HG03521 (cell line): ENCODE results near the gene IL24.
A peak's percentile ranks its signal among the peaks of the same experiment; 100 is the strongest.

Experiments used
- ATAC-seq: cut with Tn5 transposase; IDR thresholded peaks from one replicate; pipeline ENCODE4 v1.9.1; 2021; ENCODE audit warnings: mild to moderate bottlenecking, moderate library complexity; ENCODE audit not compliant: unreplicated experiment

The IL24 gene

DNA sequence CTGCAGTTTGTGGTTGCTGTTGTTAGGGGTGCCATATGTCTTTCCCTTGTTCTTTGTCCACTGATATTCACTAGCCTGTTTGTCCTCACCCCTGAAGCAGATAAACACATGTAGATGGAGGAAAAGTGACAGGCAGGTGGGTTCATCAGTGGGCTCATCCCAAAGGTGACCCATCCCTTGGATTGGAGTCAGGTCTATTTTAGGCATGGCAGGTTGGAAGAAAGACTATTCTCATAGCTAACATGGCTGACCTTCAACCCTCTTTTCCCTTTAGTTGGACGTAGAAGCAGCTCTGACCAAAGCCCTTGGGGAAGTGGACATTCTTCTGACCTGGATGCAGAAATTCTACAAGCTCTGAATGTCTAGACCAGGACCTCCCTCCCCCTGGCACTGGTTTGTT, 5.5 kb downstream of the IL24 start:
- ATAC-seq, result no peak

DNA sequence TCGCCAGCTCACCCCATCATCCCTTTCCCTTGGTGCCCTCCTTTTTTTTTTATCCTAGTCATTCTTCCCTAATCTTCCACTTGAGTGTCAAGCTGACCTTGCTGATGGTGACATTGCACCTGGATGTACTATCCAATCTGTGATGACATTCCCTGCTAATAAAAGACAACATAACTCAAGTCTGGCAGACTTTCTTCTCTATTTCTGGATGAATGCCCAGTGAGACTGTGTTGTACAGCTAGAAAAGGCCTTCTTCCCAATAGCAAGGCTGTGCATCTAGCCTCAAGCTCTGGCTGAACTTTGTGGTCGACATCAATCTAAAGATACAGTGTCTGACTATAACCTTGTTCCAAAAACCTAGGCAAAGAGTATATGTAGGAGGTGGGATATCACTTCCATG, 6.4 kb downstream of the IL24 start:
- ATAC-seq, result no peak

DNA sequence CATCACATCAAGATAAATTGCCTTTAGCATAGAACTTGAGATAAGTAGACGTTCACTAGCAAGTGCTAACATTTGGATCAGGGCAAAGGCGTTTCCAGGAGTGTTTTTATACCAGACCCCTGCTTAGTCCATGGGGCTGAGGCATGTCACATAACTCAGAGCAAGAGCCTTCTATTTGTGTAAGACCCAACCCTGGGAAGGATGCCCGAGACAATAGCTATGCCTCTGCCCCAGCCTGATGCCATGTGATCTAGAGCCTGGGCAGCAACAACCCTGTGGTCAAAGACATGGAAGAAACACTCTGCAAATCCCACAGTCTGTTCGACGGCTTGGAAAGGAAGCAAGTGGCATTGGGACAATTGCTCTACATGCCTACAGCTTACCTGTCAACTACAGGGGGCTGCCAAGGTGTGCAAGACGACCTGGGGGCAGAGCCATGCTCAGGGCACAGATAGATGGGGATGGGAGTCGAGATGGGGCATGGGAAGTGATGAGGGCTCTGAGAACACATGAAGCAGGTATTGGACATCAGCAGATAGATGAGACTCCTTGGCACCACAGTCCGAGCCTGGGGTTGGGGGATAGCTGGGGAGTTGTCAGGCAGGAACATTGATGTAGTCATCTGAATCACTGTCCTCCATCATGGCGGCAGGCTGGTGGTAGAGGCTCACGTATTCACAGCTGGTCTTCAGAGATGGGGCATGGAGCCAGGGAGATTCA, 7.3 kb downstream of the IL24 start:
- ATAC-seq, result no peak

- ATAC-seq, result no peak
Observed at GRCh38 chr1:206905295-206906164, 8.3 kb downstream of the IL24 start.

DNA sequence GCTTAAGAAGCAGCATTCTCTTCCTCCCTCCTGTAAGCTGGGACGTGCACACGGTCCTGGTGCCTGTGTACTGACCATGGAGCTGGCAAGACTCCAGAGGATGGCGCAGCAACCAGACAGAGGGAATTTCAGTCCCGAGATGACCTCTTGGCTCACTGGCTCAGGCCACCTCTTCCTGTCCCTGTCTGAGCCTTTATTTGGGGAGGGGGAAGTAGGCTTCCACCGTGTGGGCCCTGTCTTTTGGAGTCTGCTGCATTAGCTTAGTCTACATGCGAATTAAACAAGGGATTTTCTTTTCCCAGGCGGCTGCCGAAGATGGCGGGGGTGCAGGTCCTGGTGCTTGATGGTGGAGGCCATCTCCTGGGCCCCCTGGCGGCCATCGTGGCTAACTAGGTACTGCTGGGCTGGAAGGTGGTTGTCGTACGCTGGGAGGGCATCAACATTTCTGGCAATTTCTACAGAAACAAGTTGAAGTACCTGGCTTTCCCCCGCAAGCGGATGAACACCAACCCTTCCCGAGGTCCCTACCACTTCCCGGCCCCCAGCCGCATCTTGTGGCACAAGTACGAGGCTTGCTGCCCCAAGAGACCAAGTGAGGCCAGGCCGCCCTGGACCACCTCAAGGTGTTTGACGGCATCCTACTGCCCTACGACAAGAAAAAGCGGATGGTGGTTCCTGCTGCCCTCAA, 10.2 kb downstream of the IL24 start:
- no peak for ATAC-seq

- no peak for ATAC-seq
Observed at GRCh38 chr1:206908038-206908437, 10.8 kb downstream of the IL24 start.

DNA sequence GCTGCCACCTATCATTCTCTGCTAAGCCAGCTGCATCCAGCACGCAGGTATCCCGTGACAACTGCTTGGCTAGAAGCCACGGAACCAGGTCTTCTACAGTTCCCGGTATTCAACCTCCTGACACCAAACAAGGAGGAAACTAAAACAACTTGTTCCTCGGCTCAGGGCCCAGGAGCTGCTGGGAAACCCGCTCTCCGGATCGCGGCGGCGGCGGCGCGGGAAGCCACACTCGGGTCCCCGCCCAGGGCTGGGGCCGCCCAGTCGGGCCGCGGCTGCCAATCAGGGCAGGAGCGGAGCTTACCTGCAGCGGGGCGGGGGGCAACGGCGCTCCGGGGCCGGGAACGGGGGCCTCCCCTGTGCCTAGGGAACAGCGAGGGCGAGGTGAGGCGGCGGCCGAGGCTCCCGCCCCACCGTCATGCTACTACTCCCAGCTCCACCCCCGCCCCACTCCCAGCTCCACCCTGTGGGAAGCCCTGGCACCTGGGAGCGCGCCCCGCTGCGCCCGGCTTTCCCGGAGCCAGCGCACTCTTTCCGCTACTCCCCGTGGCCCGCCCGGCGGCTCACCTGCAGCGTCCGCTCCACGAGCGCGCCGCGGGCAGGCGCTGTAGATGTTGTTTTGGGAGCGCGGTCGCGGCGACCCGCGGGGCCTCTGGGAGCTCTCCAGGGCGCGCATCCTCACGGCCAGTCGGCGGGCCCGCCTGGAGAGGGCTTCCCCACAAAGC, 12.1 kb downstream of the IL24 start:
- ATAC-seq, result no peak

- no peak for ATAC-seq
Observed at GRCh38 chr1:206909883-206910318, 12.7 kb downstream of the IL24 start.

GRCh38 chr1:206911064-206911663, 13.9 kb downstream of the IL24 start:
- ATAC-seq, result no peak

GRCh38 chr1:206912445-206913095, 15.3 kb downstream of the IL24 start:
- peak; percentile 50 for ATAC-seq

GRCh38 chr1:206913766-206914537, 16.7 kb downstream of the IL24 start:
- ATAC-seq, result no peak

- ATAC-seq, result no peak
Observed at GRCh38 chr1:206915030-206915735, 17.9 kb downstream of the IL24 start.

DNA sequence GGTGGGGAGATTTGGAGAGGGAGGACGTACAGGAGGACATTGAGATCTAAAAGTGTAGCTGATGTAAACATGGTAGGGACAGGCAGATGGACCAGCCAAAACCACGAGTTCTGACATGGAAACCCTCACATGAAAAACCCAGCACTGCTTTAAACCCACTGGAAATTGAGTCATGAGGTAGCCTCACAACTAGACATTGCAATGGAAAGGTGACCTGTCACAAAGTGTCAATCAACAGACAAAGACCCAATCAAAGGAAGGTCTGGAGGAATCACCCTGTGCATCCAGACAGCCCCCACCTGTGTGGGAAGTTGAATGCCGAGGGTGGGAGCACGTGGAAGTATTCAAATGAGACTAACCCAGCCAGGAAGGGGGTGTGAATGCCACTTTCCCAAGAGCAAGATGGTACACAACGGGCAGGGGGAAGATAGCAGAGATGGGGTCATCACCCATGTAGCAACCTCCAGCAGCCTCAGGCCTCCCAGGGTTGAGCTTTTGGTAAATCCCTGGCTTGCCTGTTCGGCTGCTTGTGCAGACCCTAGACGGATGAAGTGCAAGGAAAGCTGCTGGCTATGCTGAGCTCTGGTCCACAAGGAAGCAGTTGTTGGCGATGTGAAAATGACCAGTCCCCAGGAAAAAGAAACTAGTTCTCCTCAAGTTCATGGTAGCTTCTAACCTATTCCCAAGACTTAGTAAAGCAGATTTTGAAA, 18.9 kb downstream of the IL24 start:
- no peak for ATAC-seq

DNA sequence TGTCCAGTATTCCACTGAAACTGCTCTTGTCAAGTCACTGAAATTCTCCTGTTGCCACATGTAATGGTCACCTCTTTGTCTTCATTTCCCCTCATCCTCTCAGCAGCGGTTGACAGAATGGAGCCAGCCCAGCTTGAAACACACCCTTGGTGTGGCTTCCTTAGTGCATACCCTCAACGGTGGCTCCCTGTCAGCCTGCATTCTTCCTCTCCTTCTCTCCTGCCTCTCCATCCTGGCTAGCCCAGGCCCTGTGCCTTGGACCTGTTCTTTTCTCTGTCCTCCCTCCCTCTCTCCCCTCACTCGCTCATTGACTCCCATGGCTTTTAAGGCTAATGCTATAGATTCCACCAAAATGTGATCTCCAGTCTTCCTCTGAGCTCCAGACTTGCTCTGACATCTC, 20.8 kb downstream of the IL24 start:
- ATAC-seq, result no peak

DNA sequence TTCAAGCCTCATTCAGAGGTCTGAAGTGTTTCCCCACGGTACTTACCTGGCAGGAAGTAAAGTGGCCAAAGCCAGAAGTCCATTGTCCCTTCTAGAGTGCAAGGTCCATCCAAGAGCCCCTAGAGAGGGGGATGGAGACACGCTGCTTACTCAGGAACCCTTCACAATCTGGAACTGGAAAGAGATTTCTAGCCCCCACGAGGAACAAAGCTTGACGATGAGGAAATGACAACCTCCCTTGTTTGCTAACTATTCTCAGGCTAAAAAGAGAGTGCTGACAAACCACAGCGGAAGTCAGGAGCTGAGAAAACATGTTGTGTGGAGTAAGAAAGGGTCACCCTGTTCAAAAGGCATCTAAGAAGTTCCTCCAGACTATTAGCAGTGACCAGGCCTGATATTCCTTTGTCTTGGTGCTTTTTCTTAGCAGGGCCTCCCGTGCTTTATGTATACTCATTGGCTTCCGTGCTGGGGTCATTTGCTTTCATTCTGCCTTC, 24.6 kb downstream of the IL24 start, which contains the start of gene FCMR:
TSS of gene FCMR (minus strand) at position 170 of the 494 bp plus-strand sequence. CDS start at position 83, 87 bp downstream.
- no peak for ATAC-seq

DNA sequence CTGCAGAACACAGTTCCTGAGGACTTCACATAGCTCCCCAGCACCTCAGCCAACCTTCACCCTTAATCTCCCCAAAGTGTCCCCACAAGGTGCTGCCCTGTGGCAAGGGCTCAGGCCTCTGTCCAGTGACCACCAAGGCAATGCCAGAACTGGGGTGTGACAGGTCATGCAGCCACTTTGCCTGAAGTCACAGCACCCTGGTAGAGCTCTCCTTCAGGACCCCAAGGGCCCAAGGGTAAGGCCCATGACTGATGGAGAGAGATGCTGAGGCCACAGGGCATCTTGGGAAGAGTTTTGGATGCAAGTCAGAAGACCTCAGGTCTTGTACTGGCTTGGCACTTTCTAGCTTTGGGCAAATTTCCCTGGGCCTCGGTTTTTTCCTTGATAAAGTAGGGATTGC, 25.3 kb downstream of the IL24 start:
- ATAC-seq, result no peak
